Uterus (tissue), 2 donors: Measurements from ENCODE around the gene ATG5.

Experiments
- CTCF ChIP-seq, 4 experiments: fragments of 200-600 bp in 2 of 4; fragments of 450-650 bp in 2 of 4; sonication (generic) in 2 of 4; IDR thresholded peaks; one replicate each; pipeline ENCODE4 v1.5.1; 2016 to 2019; ENCODE audit warnings: antibody characterized with exemption in 4 of 4, mild to moderate bottlenecking in 2 of 4, moderate library complexity in 1 of 4
- POLR2A ChIP-seq, 2 donors: fragments of 450-650 bp; IDR thresholded peaks; one replicate each; pipeline ENCODE4 v1.6.1; 2016; ENCODE audit warnings: antibody characterized with exemption in 2 of 2, mild to moderate bottlenecking in 1 of 2, moderate library complexity in 1 of 2

GRCh38 chr6:106334646-106335448 lies 9.3 kb upstream of the ATG5 start:
- TF ChIP-seq CTCF (IDR thresholded peaks at IDR 0.05) (peak; percentile 50 to 60 (median 56)), POLR2A (IDR thresholded peaks at IDR 0.05) (no peak)
